ENCODE measurements around the gene SMAD1.

SMAD1 gene

GRCh38 chr4:145481164-145481941 is at the start of gene SMAD1:
TSS of gene SMAD1 (plus strand) at chr4:145481853. CDS start at chr4:145514614, 32,761 bp downstream.
- peak; percentile 76 for DNase-seq (ENCODE audit: low spot score)

GRCh38 chr4:145433684-145434083 is 48.0 kb upstream of the SMAD1 start:
- DNase-seq (ENCODE audit: low spot score): no peak

DNA sequence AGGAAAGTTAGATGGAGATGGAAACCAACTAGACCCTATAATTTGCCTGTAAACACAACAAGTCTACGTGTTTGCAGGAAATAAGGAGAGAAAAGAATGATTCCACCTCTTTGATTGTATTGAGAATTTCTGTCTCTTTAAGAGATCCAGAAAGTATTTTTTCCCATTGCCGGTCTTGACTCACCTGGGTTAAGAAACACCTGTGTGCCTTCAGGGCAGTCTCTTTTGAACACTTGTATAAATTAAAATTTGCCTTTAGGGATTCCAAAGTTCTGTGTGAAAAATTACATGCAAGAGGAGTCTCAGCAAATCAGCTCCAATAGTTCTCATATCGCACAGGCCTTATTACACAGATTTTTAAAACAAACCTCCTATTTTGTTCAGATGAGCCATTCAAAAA is 46.0 kb upstream of the SMAD1 start:
- no peak for DNase-seq (ENCODE audit: low spot score)

DNA sequence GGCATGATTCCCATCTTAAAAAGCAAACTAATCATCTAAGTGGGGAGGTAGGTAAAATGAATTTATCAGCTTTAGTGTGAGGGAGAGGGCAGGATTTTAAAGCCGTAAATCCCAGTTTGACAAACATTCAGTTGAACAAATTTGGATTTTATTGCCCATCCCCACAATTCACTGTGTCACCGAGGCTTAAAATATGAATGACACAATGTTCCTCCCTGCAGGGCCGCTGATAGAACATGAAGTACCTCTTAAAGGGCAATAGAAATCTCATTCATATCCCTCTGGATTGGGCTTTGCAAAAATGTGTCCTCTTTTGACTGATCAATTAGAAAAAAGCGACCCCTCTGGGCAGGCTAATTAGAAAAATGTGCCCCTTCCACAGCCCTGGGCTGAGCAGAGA is 45.5 kb upstream of the SMAD1 start:
- no peak for DNase-seq (ENCODE audit: low spot score)

DNA sequence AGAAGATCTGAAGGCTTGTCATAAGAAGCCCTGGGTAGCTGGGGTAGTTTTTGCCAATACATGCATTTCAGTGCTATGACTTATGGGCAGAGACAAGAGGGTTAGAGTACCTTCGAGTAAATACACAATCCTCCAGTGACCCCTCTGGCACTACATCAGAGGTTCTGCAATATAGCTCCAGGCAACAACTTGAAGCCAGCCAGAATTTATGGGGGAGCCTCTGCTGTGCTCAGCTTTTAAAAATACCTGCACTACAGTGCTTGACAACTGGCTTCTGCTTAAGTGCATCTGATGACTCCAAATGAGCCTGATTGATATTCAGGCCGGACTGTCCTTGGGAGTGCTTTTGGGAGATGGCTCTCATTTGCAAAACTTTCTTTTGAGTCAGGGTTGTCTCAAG is 44.9 kb upstream of the SMAD1 start:
- DNase-seq (ENCODE audit: low spot score): no peak

GRCh38 chr4:145437466-145437865 is 44.2 kb upstream of the SMAD1 start:
- DNase-seq (ENCODE audit: low spot score): no peak

DNA sequence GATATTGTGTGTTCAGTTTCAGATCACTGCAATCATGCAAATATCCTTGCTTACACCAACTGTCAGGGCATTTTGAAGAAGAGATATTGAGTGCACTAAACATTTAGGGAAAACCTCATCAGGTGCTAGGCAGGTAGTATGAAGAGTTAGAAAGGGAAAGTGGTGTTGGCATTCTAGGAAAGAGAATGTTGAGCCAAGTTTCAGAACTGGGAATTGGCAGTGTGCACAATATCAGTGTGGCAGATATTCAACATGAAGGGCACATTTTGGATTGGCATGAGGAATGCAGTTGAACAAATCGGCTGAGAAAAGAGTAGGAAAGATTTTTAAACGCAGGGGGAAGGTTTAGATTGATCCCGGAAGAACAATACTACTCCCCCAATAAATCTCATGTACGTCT is 43.4 kb upstream of the SMAD1 start:
- no peak for DNase-seq (ENCODE audit: low spot score)

DNA sequence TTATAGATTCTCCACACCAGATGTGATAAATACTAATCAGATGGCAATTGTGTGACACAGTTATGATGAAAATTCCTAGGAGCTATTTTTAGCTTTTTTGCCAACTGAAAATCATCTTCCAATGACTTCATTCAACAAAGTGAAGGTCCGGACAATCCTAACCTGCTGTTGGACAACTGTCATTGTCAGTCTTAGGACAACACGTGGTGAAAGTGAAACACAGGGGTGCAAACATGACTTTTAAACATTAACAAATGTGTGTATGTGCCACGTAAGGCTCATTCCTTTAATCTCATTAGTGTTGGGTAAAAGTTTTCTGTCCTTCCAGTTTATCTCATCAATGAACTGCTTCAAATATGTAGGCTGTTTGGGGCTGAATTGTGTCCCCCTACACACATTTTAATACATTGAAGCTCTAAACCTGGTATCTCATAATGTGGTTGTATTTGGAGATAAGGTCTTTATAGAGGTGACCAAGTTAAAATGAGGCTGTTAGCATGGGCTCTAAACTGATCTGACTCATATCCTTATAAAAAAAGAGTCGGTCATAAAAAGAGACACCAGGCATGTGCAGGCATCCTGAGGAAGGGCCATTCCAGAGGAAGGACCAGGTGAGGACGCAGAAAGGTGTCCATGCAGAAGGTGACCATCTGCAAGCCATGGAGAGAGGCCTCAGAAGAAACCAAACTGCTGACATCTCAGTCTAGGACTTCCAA is 41.2 kb upstream of the SMAD1 start:
- no peak for DNase-seq (ENCODE audit: low spot score)

DNA sequence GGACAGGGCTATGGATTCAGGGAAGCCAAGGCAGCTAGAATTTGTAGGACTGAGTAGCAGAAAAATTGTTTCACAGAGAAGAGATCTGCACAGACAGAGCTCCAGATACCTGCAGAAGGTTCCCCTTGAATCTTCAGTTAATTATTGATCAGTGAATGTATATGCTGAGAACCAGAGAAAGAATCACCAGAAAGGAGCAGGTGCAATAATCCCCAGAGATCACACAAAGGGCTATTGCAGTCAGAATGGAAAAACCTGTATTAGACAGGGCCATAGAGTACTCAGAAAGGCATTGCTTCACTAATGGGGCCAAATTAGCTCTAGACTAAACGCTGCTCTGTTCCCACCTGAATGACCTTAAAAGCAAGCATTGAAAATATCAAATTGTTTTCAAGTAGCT is 35.5 kb upstream of the SMAD1 start:
- no peak for DNase-seq (ENCODE audit: low spot score)

DNA sequence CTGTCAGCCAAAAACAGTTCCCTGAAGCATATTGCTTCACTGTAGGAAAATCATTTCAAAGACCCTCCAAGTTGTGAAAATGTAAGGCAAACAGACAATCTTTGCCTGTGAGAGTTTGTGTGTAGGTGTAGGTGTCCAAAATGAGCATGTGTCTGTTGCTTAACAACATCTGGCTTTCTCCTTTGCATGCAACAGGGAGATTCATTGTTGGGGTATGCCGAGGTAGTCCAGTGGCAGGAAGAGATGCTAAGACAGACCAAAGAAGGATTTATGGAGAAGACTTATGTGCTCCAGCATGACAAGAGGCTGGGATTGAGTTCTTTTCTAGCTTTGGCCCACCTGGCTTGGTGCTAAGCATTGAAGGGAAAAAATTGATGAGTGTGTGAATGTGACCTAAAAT is 29.8 kb upstream of the SMAD1 start:
- DNase-seq (ENCODE audit: low spot score): no peak

- DNase-seq (ENCODE audit: low spot score): no peak
Observed at GRCh38 chr4:145452447-145453162, 29.0 kb upstream of the SMAD1 start.

GRCh38 chr4:145453163-145453520 is 28.5 kb upstream of the SMAD1 start:
- no peak for DNase-seq (ENCODE audit: low spot score)

DNA sequence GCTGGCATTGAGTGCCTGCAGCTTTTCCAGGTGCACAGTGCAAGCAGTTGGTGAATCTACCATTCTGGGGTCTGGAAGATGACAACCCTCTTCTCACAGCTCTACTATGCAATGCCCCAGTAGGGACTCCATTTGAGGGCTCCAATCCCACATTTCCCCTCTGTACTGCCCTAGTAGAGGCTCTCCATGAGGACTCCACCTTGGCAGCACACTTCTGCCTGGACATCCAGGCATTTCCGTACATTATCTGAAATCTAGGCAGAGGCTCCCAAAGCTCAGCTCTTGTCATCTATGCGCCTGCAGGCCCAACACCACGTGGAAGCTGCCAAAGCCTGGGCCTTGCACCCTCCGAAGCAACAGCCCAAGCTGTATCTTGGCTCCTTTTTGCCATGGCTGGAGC is 8.4 kb upstream of the SMAD1 start:
- no peak for DNase-seq (ENCODE audit: low spot score)

DNA sequence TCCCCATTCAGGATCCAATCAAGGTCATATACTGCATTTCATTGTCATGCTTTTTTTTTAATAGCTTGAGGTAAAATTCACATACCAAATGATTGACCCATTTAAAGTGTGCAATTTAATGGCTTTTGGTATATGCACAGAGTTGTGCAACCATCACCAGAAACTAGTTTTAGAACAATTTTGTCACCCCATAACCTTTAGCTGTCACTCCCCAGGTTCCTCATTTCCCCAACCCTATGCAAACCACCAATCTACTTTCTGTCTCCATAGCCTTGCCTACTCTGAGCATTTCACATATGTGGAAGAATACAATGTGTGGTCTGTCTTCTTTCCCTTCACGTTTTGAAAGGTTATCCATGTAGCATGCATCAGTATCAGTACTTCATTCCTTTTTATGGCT is 1.4 kb upstream of the SMAD1 start:
- no peak for DNase-seq (ENCODE audit: low spot score)

DNA sequence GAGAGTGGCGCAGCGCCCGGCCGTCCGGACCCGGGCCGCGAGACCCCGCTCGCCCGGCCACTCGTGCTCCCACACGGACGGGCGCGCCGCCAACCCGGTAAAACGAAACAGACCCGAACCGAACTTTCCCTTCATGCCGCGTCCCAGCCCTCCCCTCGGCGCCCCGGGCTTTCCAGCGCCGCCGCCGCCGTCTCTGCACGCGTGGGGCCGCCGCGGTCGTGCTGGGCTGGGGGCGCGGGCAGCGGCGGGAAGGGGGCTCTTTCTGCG is 222 bp downstream of the SMAD1 start:
- no peak for DNase-seq (ENCODE audit: low spot score)

DNA sequence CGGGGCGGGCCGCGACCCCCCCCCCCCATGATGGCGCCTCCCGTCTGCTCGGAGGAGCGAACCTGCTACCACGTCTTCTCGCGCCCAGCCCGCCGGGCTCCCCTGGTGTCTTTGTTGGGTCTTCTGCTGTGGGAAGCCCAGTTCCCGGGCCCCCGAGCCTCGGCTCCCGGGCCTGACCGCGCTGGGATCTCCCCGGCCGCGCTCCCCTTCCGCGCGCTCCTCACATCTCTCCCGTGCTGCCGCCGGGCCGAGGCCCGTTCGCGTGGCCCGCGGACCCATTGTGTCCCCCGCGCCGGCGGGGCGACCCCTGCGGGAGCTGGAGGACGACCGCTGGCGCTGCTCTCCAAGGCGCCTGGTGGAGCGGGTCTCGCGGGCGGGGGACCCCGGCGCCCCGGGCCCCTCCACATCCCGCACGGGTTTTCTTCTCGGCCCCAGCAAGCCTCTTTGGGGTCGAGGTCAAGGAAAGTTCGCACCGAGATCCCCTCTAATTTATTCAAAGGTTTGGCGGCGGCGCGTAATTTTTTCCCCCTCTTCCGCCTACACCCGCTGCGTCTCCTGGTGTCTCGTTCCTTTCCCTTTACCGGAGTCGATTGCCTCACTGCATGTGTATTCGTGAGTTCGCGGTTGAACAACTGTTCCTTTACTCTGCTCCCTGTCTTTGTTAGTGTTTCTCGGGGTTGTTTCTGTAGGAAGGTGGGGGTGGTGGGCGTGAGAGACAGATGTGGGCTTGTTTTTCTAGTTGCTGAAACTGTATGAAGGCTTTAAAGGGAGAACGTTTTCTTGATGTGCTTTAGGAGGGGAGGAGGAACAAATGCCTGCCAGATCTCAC is 770 bp downstream of the SMAD1 start:
- DNase-seq (ENCODE audit: low spot score): peak; percentile 58

GRCh38 chr4:145483514-145483913 is 1.9 kb downstream of the SMAD1 start:
- peak; percentile 38 for DNase-seq (ENCODE audit: low spot score)

DNA sequence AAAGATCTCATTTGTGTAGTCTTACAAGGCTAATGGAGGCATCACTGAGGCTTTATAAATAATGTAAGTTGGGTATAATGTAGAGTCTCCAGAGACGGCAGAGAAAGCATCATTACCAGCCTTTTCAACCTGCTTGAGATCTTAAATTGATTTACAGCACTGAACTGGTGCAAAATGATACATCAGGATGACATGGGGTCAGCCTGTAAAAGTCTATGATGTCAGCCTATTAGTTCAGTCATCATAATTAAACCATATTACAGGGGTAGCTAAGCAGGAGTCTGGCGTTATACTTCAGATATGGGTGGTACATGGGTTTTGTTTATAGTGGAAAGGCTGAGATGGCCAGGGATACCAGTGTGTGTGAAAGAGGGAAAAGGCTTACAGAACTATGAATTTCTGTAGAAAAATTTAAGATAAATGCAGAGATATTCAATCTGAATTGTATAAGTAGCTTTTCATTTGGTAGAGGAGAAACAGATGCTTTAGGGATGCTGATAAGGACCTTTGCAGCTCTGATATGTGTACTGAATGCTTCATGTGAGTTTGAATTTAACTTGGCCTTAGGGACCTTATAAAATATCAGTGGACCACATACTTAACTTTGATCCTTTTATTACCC is 2.7 kb downstream of the SMAD1 start:
- DNase-seq (ENCODE audit: low spot score): no peak

DNA sequence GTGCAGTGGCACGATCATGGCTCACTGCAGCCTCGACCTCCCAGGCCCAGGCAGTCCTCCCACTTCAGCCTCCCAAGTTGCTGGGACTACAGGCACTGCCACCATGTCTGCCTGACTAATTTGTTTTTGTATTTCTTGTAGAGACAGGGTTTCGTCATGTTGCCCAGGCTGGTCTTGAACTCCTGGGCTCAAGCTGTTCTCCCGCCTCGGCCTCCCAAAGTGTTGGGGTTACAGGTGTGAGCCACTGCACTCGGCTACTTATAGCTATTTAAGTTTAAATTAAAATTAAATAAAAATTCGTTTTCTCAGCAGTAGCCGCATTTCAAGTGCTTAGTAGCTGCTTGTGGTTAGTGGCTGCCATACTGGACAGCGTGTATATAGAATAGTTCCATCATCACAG is 3.5 kb downstream of the SMAD1 start:
- DNase-seq (ENCODE audit: low spot score): no peak

DNA sequence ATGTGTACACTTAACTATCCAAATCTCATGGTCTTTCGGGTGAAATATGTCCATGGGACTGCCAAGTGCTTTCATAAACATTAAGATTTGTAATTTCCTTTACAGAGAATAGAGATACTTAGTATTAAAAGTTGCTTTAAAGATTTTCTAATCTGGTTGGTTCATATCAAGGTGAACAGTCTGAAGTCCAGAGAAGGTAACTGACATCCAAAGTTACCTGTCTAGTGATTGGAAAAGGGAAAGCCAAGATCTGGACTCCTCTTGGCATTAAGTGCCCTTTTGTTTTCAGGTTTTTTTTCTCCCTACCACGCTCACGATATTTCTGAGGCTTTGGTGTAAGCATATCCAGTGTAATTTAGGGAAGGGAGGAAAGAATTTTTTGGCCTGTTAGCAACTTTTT is 5.0 kb downstream of the SMAD1 start:
- no peak for DNase-seq (ENCODE audit: low spot score)

GRCh38 chr4:145487631-145488030 is 6.0 kb downstream of the SMAD1 start:
- DNase-seq (ENCODE audit: low spot score): no peak

DNA sequence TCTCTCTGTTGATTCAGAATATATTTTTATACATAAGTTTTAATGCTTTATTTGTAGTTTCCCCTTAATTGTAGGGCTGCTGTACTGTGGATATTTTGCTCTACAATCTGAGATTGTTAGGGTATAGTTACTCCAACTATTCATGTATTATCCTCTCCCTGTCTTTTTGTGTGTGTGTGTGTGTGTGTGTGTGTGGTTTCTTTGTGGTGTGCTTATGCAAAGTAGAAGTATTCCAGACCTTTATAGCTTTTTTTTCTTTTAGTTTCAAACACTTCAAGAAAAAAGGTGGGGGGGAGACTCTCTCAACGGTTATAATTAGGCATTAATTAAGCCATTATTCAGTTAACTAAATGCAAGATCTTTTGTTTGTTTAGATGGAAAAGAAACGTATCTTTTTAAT is 6.7 kb downstream of the SMAD1 start:
- DNase-seq (ENCODE audit: low spot score): no peak

All from cerebellar cortex (tissue), 1 donor.